Frontal cortex (tissue), 4 donors: ENCODE results near the gene BIRC3. TPM values are rescaled to one million over a fixed set of nuclear protein-coding genes. Genes with fewer than 3 reads are reported as not detected.

Experiments used
- DNase-seq, 2 donors: peaks; one replicate each; pipeline ENCODE4 v3.0.0; 2012; ENCODE audit warnings: low spot score in 2 of 2
- FAIRE-seq: peaks from 2 replicates; lab custom pipeline; 2012; peaks lifted over from hg19 to GRCh38; lab: Jason Lieb, UNC
- total RNA-seq: library from RNA; depleted of rRNA; stranded (reverse); fragments of >200 nt; gene quantifications from one replicate; pipeline ENCODE4 v1.2.3, GENCODE V29; 2014
- donor health status: control.
- donor health status: control.
- donor health status: control.

The BIRC3 gene
- total RNA-seq: 1.6 TPM

- DNase-seq (peak in 1 of 2 donors; percentile 49), FAIRE-seq (no peak)
These were observed at the start of gene BIRC3 for GRCh38 chr11:102317099-102317767. TSS of gene BIRC3 (plus strand) at chr11:102317484. CDS start at chr11:102324510, 7,026 bp downstream.

- no peak for FAIRE-seq
These were observed 49.7 kb upstream of the BIRC3 start for GRCh38 chr11:102267609-102268008.

GRCh38 chr11:102268083-102268984 is 49.0 kb upstream of the BIRC3 start:
- DNase-seq: peak in 1 of 2 donors; percentile 76
- no peak for FAIRE-seq

More at GRCh38 chr11:102267609-102268008, 49.7 kb upstream of the BIRC3 start:
- DNase-seq: no peak

GRCh38 chr11:102268985-102269470 is 48.3 kb upstream of the BIRC3 start:
- FAIRE-seq: no peak
- DNase-seq: no peak

GRCh38 chr11:102269927-102270326 is 47.4 kb upstream of the BIRC3 start:
- no peak for DNase-seq
- no peak for FAIRE-seq

- no peak for FAIRE-seq
These were observed 45.0 kb upstream of the BIRC3 start for GRCh38 chr11:102272047-102272824.

GRCh38 chr11:102274628-102275027 is 42.7 kb upstream of the BIRC3 start:
- no peak for FAIRE-seq

More at GRCh38 chr11:102272047-102272824, 45.0 kb upstream of the BIRC3 start:
- no peak for DNase-seq

GRCh38 chr11:102276362-102276761 is 40.9 kb upstream of the BIRC3 start:
- DNase-seq: no peak
- no peak for FAIRE-seq

More at GRCh38 chr11:102274628-102275027, 42.7 kb upstream of the BIRC3 start:
- no peak for DNase-seq

- FAIRE-seq (no peak), DNase-seq (no peak)
These were observed 40.5 kb upstream of the BIRC3 start for GRCh38 chr11:102276783-102277182.

GRCh38 chr11:102279641-102280170 is 37.6 kb upstream of the BIRC3 start:
- FAIRE-seq: no peak
- DNase-seq: no peak

GRCh38 chr11:102280245-102280833 is 36.9 kb upstream of the BIRC3 start:
- no peak for DNase-seq
- no peak for FAIRE-seq

- no peak for FAIRE-seq
- DNase-seq: no peak
These were observed 34.2 kb upstream of the BIRC3 start for GRCh38 chr11:102283116-102283485.

- FAIRE-seq: no peak
- DNase-seq: no peak
These were observed 33.3 kb upstream of the BIRC3 start for GRCh38 chr11:102284008-102284407.

- no peak for DNase-seq
- no peak for FAIRE-seq
These were observed 31.0 kb upstream of the BIRC3 start for GRCh38 chr11:102286292-102286691.

- DNase-seq: peak; percentile 38 to 71
- FAIRE-seq: no peak
These were observed 29.1 kb upstream of the BIRC3 start for GRCh38 chr11:102287964-102288724.

GRCh38 chr11:102288725-102289083 is 28.6 kb upstream of the BIRC3 start:
- FAIRE-seq (no peak), DNase-seq (no peak)

- FAIRE-seq (no peak), DNase-seq (no peak)
These were observed 27.7 kb upstream of the BIRC3 start for GRCh38 chr11:102289592-102289991.

GRCh38 chr11:102291831-102292230 is 25.5 kb upstream of the BIRC3 start:
- DNase-seq: no peak
- no peak for FAIRE-seq

- FAIRE-seq: no peak
- DNase-seq: no peak
These were observed 24.4 kb upstream of the BIRC3 start for GRCh38 chr11:102292933-102293332.
